CD4-positive, CD25-positive, alpha-beta regulatory T cell (primary cell): ENCODE data around the gene LDAH. TPM values are rescaled to one million over a fixed set of nuclear protein-coding genes. Genes with fewer than 3 reads are reported as not detected.

ENCODE experiments used
- ATAC-seq, 2 donors: fragments of 150-1000 bp; cut with Tn5 transposase; one replicate each; pipeline ENCODE4 v1.10.0; 2021; ENCODE audit warnings: low read depth in 2 of 2, moderate number of reproducible peaks in 2 of 2, moderate library complexity in 1 of 2
- DNase-seq, 3 donors: peaks; one replicate each; pipeline versions ENCODE4 v3.0.0 to v3.0.0-alpha.2; 2012 to 2022; ENCODE audit warnings: mixed read lengths in 1 of 3
- H3K27ac ChIP-seq: one replicate; pipeline ENCODE4 v1.7.0; 2013; ENCODE audit warnings: mild to moderate bottlenecking, low read length; ENCODE audit not compliant: insufficient read depth, poor library complexity, severe bottlenecking
- H3K27me3 ChIP-seq: one replicate; pipeline ENCODE4 v1.7.0; 2013; ENCODE audit warnings: low read length; ENCODE audit not compliant: control insufficient read depth, insufficient read depth
- H3K36me3 ChIP-seq: one replicate; pipeline ENCODE4 v1.7.0; 2013; ENCODE audit warnings: mild to moderate bottlenecking, low read length, moderate library complexity; ENCODE audit not compliant: control insufficient read depth, insufficient read depth
- H3K4me1 ChIP-seq: 2 replicates; pipeline ENCODE4 v1.7.0; 2013; ENCODE audit warnings: mild to moderate bottlenecking, low read length; ENCODE audit not compliant: insufficient read depth, control insufficient read depth, poor library complexity, severe bottlenecking
- H3K4me3 ChIP-seq: one replicate; pipeline ENCODE4 v1.7.0; 2013; ENCODE audit warnings: low read depth, mild to moderate bottlenecking, low read length, moderate library complexity
- H3K9me3 ChIP-seq, 2 experiments: 1 replicate in 1 of 2; 2 replicates in 1 of 2; pipeline ENCODE4 v1.7.0; 2013; ENCODE audit warnings: low read length in 2 of 2, mild to moderate bottlenecking in 1 of 2, moderate library complexity in 1 of 2; ENCODE audit not compliant: control insufficient read depth in 2 of 2
- H3K27ac Mint-ChIP-seq, 3 donors: one replicate each; pipeline ENCODE4 v1.8.0; 2020 to 2022; ENCODE audit warnings: mild to moderate bottlenecking in 3 of 3, mixed read lengths in 3 of 3, moderate library complexity in 2 of 3
- H3K27me3 Mint-ChIP-seq: one replicate; pipeline ENCODE4 v1.8.0; 2022; ENCODE audit warnings: mild to moderate bottlenecking, mixed read lengths
- H3K36me3 Mint-ChIP-seq: one replicate; pipeline ENCODE4 v1.8.0; 2020; ENCODE audit warnings: mixed read lengths
- H3K4me1 Mint-ChIP-seq, 4 donors: one replicate each; pipeline ENCODE4 v1.8.0; 2020 to 2022; ENCODE audit warnings: mixed read lengths in 4 of 4, mild to moderate bottlenecking in 1 of 4
- H3K4me3 Mint-ChIP-seq, 4 donors: one replicate each; pipeline ENCODE4 v1.8.0; 2020 to 2022; ENCODE audit warnings: mild to moderate bottlenecking in 4 of 4, mixed read lengths in 4 of 4, moderate library complexity in 3 of 4
- H3K9me3 Mint-ChIP-seq, 7 donors: one replicate each; pipeline ENCODE4 v1.8.0; 2020 to 2022; ENCODE audit warnings: mixed read lengths in 7 of 7, mild to moderate bottlenecking in 3 of 7, moderate library complexity in 2 of 7
- polyA plus RNA-seq, 4 donors: library from polyadenylated mRNA; unstranded; fragments of 300-500 nt; fragmentation: Illumina TruSeq; gene quantifications; one replicate each; pipeline ENCODE4 v1.2.3, GENCODE V29; 2021
- total RNA-seq: library from RNA; stranded (reverse); gene quantifications from one replicate; pipeline ENCODE4 v1.2.3, GENCODE V29; 2022

LDAH gene
- total and polyA plus RNA-seq, 5 donors from 2014 or later = 13.8 to 16.8 (median 14.9) TPM

DNA sequence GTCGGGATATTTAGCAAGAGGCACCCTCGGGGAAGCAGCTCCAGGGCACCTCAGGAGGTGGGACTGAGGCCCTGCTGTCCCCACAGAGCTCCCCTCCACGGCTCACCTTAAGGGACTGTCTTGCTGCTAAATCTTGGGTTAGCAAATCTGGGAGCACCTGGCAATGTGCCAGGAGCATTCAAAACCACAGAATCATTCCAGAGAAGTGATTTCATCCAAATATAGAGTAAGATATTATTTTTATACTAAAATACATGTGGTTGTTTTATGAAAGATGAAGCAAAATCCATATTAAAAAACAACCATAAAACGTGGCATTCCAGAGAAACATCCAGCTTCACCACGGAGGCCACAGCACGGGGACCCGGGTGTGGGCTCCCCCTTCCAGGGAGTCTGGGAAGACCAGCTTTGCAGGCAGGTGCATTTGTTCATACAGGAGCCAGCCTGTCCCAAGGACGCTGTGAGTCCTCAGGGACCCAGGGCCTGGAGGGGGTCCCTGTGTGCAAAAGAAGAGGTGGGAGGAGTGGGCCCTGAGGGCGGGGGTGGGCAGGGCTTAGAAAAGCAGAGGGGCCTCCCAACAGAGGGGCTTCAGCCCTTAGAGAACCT, 188.3 kb downstream of the LDAH start:
- H3K4me1 ChIP-seq = no peaks in the 10 kb centered on the region
- Mint-ChIP-seq H3K4me3 (no peak overlapping the region), H3K27me3 (no peaks in the 10 kb centered on the region), H3K27ac (no peak overlapping the region), H3K36me3 (peaks cover 30% of the 10 kb centered on the region), H3K9me3 (no peaks in the 10 kb centered on the region), H3K4me1 (peaks cover 0 to 5% (median 2%) of the 10 kb centered on the region in 4 donors)
- DNase-seq (no peak), ATAC-seq (no peak)
- H3K9me3 ChIP-seq = no peaks in the 10 kb centered on the region
- no peak overlapping the region for H3K4me3 ChIP-seq
- H3K36me3 ChIP-seq = peaks cover 27% of the 10 kb centered on the region
- H3K27me3 ChIP-seq = no peaks in the 10 kb centered on the region
- H3K27ac ChIP-seq = no peak overlapping the region

Other genes starting within 250 kb of the LDAH start
- gene HS1BP3, start 172.0 kb downstream of the LDAH start, total RNA-seq = 13.6 TPM
- 10 to 100 TPM; 19.6 to 22.5 (median 21.1) TPM for gene HS1BP3, start 172.0 kb downstream of the LDAH start, polyA plus RNA-seq
- 0.17 TPM for gene GDF7, start 156.0 kb downstream of the LDAH start, total RNA-seq
- under 1 TPM; 0.12 to 0.18 (median 0.13) TPM for gene GDF7, start 156.0 kb downstream of the LDAH start, polyA plus RNA-seq
- not detected for gene APOB, start 221.0 kb upstream of the LDAH start, total RNA-seq
- gene APOB, start 221.0 kb upstream of the LDAH start, polyA plus RNA-seq = not detected